GM12878 (cell line): ENCODE measurements around the gene CENPO. TPM values are rescaled to one million over a fixed set of nuclear protein-coding genes. Genes with fewer than 3 reads are reported as not detected.

Experiments used
- ATAC-seq: fragments of 200-7000 bp; cut with Tn5 transposase; 3 replicates; pipeline ENCODE4 v1.9.1; 2020; ENCODE audit warnings: mild to moderate bottlenecking, moderate library complexity
- BruUV-seq: library from RNA; stranded (reverse); fragments of 400-500 nt; replicated peaks from 2 replicates; lab custom pipeline; 2021; lab: Mats Ljungman, UMichigan
- CTCF ChIA-PET: fragments of 300-600 bp; sonication (Branson Sonifier 250); formaldehyde crosslinking; extraction: SDS; loops from one replicate; lab custom pipeline; 2021; ENCODE audit warnings: inconsistent platforms; lab: Yijun Ruan, JAX
- POLR2A ChIA-PET: fragments of 350-600 bp; formaldehyde crosslinking; extraction: SDS; loops from one replicate; lab custom pipeline; 2021; ENCODE audit warnings: inconsistent platforms; lab: Charles Lee
- RAD21 ChIA-PET: fragments of 300-600 bp; sonication (Branson Sonifier 250); formaldehyde crosslinking; loops from one replicate; lab custom pipeline; 2023; ENCODE audit warnings: antibody characterized with exemption; ENCODE audit not compliant: unreplicated experiment; lab: Charles Lee
- SMC1A ChIA-PET: fragments of 300-600 bp; sonication (Branson Sonifier 250); formaldehyde crosslinking; loops from one replicate; lab custom pipeline; 2023; ENCODE audit not compliant: unreplicated experiment, uncharacterized antibody; lab: Charles Lee
- DNase-seq: peaks from one replicate; pipeline ENCODE4 v3.0.0-alpha.2; 2011; ENCODE audit warnings: low read depth, low spot score
- FAIRE-seq: peaks from 3 replicates; lab custom pipeline; 2011; peaks lifted over from hg19 to GRCh38; lab: Jason Lieb, UNC
- H2AFZ ChIP-seq: 2 replicates; pipeline ENCODE4 v1.6.0; 2011; ENCODE audit warnings: low read depth, low read length, control low read depth; ENCODE audit not compliant: control insufficient read depth
- H3K27ac ChIP-seq: 2 replicates; pipeline ENCODE4 v1.5.1; 2011; ENCODE audit warnings: control low read depth; ENCODE audit not compliant: control insufficient read depth, insufficient read depth
- H3K27me3 ChIP-seq, 2 experiments: replicated peaks in 1 of 2; 2 replicates each; pipeline versions ENCODE4 v1.6.0 to v1.6.1; 2011; ENCODE audit warnings: low read length in 1 of 2; ENCODE audit not compliant: control insufficient read depth in 2 of 2, insufficient read depth in 2 of 2
- H3K36me3 ChIP-seq, 2 experiments: 2 replicates each; pipeline ENCODE4 v1.5.1; 2011; ENCODE audit warnings: low read length in 1 of 2; ENCODE audit not compliant: control insufficient read depth in 2 of 2, insufficient read depth in 2 of 2
- H3K4me1 ChIP-seq: 2 replicates; pipeline ENCODE4 v1.6.1; 2011; ENCODE audit warnings: mild to moderate bottlenecking, low read length, moderate library complexity, mixed read lengths; ENCODE audit not compliant: control insufficient read depth, insufficient read depth
- H3K4me2 ChIP-seq: 2 replicates; pipeline ENCODE4 v1.6.0; 2011; ENCODE audit warnings: control low read depth; ENCODE audit not compliant: control insufficient read depth, insufficient read depth
- H3K4me3 ChIP-seq: fragments of 200-600 bp; sonication (generic); 2 replicates; pipeline ENCODE4 v1.5.1; 2016
- H3K79me2 ChIP-seq: 2 replicates; pipeline ENCODE4 v1.6.0; 2011; ENCODE audit warnings: low read length; ENCODE audit not compliant: control insufficient read depth, insufficient read depth
- H3K9ac ChIP-seq: 2 replicates; pipeline ENCODE4 v1.8.0; 2011; ENCODE audit warnings: low read length, control low read depth, mixed read lengths; ENCODE audit not compliant: control insufficient read depth, insufficient read depth
- H3K9me3 ChIP-seq: replicated peaks from 3 replicates; pipeline ENCODE4 v1.5.1; 2011; ENCODE audit warnings: mild to moderate bottlenecking, low read length; ENCODE audit not compliant: control insufficient read depth, insufficient read depth
- H4K20me1 ChIP-seq: 2 replicates; pipeline ENCODE4 v1.6.0; 2011; ENCODE audit not compliant: control insufficient read depth, insufficient read depth
- EED ChIP-seq: sonication (generic); IDR thresholded peaks from 2 replicates; pipeline ENCODE4 v1.6.1; 2016; ENCODE audit warnings: antibody characterized with exemption, low read depth
- RAD21 ChIP-seq: IDR thresholded peaks from 2 replicates; pipeline ENCODE4 v1.6.1; 2011; ENCODE audit warnings: mild to moderate bottlenecking, low read depth, low read length, moderate library complexity; ENCODE audit not compliant: insufficient read depth
- SMARCA5 ChIP-seq: fragments of 450-650 bp; IDR thresholded peaks from 2 replicates; pipeline ENCODE4 v1.6.1; 2017; ENCODE audit warnings: mild to moderate bottlenecking
- YY1 ChIP-seq: IDR thresholded peaks from 2 replicates; pipeline ENCODE4 v1.6.1; 2011; ENCODE audit warnings: low read depth, mild to moderate bottlenecking, low read length
- WGBS: methylation state at CpG from one replicate; pipeline ENCODE4 v1.1.6; 2016; ENCODE audit warnings: low lambda C conversion rate; ENCODE audit not compliant: insufficient replicate concordance, insufficient coverage; ENCODE audit errors: missing lambda C conversion rate; 5-methylcytosine and 5-hydroxymethylcytosine counted together
- in situ Hi-C: fragments of 300-500 bp; cut with MboI; formaldehyde crosslinking; loops from 9 replicates; pipeline ENCODE4 v1.14.3; 2018; ENCODE audit warnings: mixed read lengths
- intact Hi-C: fragments of 100-400 bp; cut with micrococcal nuclease; formaldehyde crosslinking; loops from one replicate; pipeline ENCODE4 v1.14.2; 2022; ENCODE audit not compliant: unreplicated experiment
- polyA plus RNA-seq, 11 experiments: library from polyadenylated mRNA; depleted of rRNA in 4 of 11; unstranded in 6 of 11; stranded (reverse) in 5 of 11; fragments of >200 nt; fragmentation: Nextera tagmentation in 4 of 11; fragmentation: Illumina TruSeq in 1 of 11; extraction: Ambion mirVana in 4 of 11; extraction: Trizol in 1 of 11; gene quantifications; 1 replicate in 1 of 11; 2 replicates in 10 of 11; pipeline versions ENCODE4 v1.2.1 to v1.2.3, GENCODE V29; 2011 to 2016; ENCODE audit warnings: inconsistent platforms in 2 of 11, missing spikeins in 2 of 11, low read depth in 1 of 11
- total RNA-seq, 4 experiments: library from RNA; depleted of rRNA in 3 of 4; stranded (reverse); fragments of >200 nt in 3 of 4; fragmentation: Illumina TruSeq in 1 of 4; extraction: Trizol in 1 of 4; gene quantifications; 2 replicates each; pipeline versions ENCODE4 v1.2.1 to v1.2.3, GENCODE V29; 2013 to 2021
- TF ChIP-seq, protein P1 (sequence below): fragments of 450-650 bp; IDR thresholded peaks from 2 replicates; pipeline ENCODE4 v1.6.1; 2017; ENCODE audit warnings: mild to moderate bottlenecking
- TF ChIP-seq, protein P2 (sequence below), 3 experiments: IDR thresholded peaks in 2 of 3; conservative IDR thresholded peaks in 1 of 3; 2 replicates each; pipeline ENCODE4 v1.5.1; 2011; ENCODE audit warnings: low read depth in 3 of 3, low read length in 3 of 3, mild to moderate bottlenecking in 3 of 3, control low read depth in 2 of 3, moderate library complexity in 2 of 3, inconsistent platforms in 1 of 3, mixed read lengths in 1 of 3; ENCODE audit not compliant: control insufficient read depth in 2 of 3, insufficient read depth in 1 of 3; ENCODE audit errors: extremely low read depth in 1 of 3

Gene CENPO
- total and polyA plus RNA-seq, 10 of the 15 experiments (the other 5 are each of a cell fraction or from before 2014, with no cell fraction given) = 18.7 to 37.0 (median 31.4) TPM

DNA sequence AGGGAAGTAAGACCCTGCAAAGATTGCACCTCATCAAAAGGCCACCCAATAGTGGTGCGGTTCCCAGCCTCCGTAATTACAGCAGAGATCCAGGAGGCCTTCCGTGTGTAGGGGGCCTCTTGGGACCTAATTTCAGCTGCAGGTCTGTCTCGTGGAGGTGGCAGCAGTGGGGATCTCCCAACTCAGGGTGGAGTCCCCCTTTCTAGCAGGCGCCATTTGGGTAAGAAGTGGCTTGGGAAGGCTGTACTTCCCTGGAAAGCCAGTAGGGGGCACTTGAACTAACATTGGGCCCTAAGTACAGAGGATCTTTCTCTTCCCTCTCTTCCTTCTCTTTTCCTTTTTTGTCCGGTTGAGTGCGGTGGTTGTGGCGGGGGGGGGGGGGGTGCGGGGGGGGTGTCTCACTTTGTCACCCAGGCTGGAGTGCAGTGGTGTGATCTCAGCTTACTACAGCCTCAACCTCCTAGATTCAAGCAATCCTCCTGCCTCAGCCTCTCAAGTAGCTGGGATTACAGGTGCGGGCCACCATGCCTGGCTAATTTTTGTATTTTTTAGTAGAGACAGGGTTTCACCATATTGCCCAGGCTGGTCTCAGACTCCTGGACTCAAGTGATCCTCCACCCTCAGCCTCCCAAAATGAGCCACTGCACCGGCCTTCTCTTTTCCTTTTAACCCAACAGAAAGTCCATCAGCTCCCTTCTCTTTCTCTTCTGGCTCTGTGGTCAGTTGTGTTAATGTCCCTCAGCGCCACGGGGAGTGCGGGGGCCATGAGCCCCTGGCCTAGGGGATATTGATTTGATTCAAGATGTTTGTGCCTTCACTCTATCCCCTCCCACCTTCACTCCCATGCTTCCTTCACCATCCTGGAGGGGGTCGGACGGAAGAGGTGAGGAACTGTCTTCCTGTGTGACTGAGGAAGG, 32.0 kb downstream of the CENPO start:
- Histone ChIP-seq H2AFZ (no peak overlapping the region), H3K36me3 (peaks cover 19 to 28% of the 10 kb centered on the region in 2 experiments; a peak in 3 of 4 replicates), H3K4me2 (no peak overlapping the region), H3K9ac (no peak overlapping the region), H3K4me3 (no peak overlapping the region), H3K4me1 (no peaks in the 10 kb centered on the region; the same call in 1 of the 2 replicates), H3K9me3 (no peaks in the 10 kb centered on the region), H3K27ac (no peak overlapping the region), H3K79me2 (no peaks in the 10 kb centered on the region), H3K27me3 (no peaks in the 10 kb centered on the region), H4K20me1 (no peaks in the 10 kb centered on the region; the same call in 1 of the 2 replicates)
- ChIA-PET CTCF (interaction anchor here (0.8 to 7.7 kb wide), 7 partner anchors 16 to 416 kb away, joined by 3 to 124 read pairs (median 3); no protein-coding TSS in a partner anchor), SMC1A (interaction anchor here (0.9 to 5.4 kb wide), 5 partner anchors 75 to 416 kb away, joined by 3 to 55 read pairs (median 3); no protein-coding TSS in a partner anchor), RAD21 (interaction anchor here (0.9 to 5.9 kb wide), 3 partner anchors 213 to 415 kb away, joined by 3 to 66 read pairs (median 63); no protein-coding TSS in a partner anchor), POLR2A (interaction anchor here (0.6 kb wide), 1 partner anchor 211 kb away, joined by 9 read pairs; no protein-coding TSS in a partner anchor)
- TF ChIP-seq, protein P1, sequence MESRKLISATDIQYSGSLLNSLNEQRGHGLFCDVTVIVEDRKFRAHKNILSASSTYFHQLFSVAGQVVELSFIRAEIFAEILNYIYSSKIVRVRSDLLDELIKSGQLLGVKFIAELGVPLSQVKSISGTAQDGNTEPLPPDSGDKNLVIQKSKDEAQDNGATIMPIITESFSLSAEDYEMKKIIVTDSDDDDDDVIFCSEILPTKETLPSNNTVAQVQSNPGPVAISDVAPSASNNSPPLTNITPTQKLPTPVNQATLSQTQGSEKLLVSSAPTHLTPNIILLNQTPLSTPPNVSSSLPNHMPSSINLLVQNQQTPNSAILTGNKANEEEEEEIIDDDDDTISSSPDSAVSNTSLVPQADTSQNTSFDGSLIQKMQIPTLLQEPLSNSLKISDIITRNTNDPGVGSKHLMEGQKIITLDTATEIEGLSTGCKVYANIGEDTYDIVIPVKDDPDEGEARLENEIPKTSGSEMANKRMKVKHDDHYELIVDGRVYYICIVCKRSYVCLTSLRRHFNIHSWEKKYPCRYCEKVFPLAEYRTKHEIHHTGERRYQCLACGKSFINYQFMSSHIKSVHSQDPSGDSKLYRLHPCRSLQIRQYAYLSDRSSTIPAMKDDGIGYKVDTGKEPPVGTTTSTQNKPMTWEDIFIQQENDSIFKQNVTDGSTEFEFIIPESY = 0 out of 2 replicates have a peak, but pooled peaks have one; percentile 57
- TF ChIP-seq, protein P2, sequence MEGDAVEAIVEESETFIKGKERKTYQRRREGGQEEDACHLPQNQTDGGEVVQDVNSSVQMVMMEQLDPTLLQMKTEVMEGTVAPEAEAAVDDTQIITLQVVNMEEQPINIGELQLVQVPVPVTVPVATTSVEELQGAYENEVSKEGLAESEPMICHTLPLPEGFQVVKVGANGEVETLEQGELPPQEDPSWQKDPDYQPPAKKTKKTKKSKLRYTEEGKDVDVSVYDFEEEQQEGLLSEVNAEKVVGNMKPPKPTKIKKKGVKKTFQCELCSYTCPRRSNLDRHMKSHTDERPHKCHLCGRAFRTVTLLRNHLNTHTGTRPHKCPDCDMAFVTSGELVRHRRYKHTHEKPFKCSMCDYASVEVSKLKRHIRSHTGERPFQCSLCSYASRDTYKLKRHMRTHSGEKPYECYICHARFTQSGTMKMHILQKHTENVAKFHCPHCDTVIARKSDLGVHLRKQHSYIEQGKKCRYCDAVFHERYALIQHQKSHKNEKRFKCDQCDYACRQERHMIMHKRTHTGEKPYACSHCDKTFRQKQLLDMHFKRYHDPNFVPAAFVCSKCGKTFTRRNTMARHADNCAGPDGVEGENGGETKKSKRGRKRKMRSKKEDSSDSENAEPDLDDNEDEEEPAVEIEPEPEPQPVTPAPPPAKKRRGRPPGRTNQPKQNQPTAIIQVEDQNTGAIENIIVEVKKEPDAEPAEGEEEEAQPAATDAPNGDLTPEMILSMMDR (IDR thresholded peaks at IDR 0.05 in 2 of 3, conservative IDR thresholded peaks at IDR 0.05 in 1 of 3; ENCODE audit: control insufficient read depth in 2 of 3, extremely low read depth in 1 of 3, insufficient read depth in 1 of 3, low read depth in 3 of 3, low read length in 3 of 3) = peak; percentile 16 to 63 (median 61); a peak in 5 of 6 replicates
- TF ChIP-seq RAD21 = 0 out of 2 replicates have a peak, but pooled peaks have one; percentile 1
- no peak for TF ChIP-seq SMARCA5
- TF ChIP-seq EED = no peak
- TF ChIP-seq YY1 = peak; percentile 67
- in situ Hi-C loops = loop anchor here (5.0 kb wide), 1 partner anchor 418 kb away; no protein-coding TSS in a partner anchor
- no peak for DNase-seq
- FAIRE-seq = no peak
- WGBS = 79% methylated on average over 16 of the region's 16 CpGs
- no TSS peak for BruUV-seq
- intact Hi-C loops = loop anchor here (10.0 kb wide), 1 partner anchor 310 kb away; no protein-coding TSS in a partner anchor
- peak; percentile 21; the same call in 1 of the 3 replicates for ATAC-seq
